ENCODE data around the gene CRX. TPM values are rescaled to one million over a fixed set of nuclear protein-coding genes. Genes with fewer than 3 reads are reported as not detected.
"Not testable (repeated sequence)": the region's sequence is repeated elsewhere in the genome, so short reads cannot be mapped to it uniquely, and the experiment has no call there.

CRX gene
- total and polyA plus RNA-seq, 2 donors (not counting 1 experiment from before 2014, with no cell fraction given) = not detected

DNA sequence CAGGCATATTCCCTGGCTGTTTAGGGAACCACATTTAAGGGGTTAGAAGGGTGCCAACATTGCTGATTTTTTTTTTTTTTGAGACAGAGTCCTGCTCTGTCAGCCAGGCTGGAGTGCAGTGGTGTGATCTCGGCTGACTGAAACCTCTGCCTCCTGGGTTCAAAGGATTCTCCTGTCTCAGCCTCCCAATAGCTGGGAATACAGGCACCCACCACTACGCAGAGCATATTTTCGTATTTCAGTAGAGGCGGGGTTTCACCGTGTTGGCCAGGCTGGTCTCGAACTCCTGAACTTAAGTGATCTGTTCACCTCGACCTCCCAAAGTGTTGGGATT is 7.8 kb upstream of the CRX start:
- Histone ChIP-seq H3K9me3 (ENCODE audit: control insufficient read depth, insufficient read depth, low read depth, low read length) (no peaks in the 10 kb centered on the region), H3K27ac (ENCODE audit: insufficient read depth, low read length) (no peak overlapping the region), H3K4me3 (replicated peaks in 1 of 4; ENCODE audit: control extremely low read depth in 1 of 4, insufficient read depth in 1 of 4, low read depth in 3 of 4, low read length in 4 of 4) (no peak overlapping the region), H2AFZ (ENCODE audit: low read length) (no peak overlapping the region), H3K4me1 (ENCODE audit: control insufficient read depth, extremely low read depth, insufficient read depth, low read length) (no peaks in the 10 kb centered on the region), H3K9ac (ENCODE audit: insufficient read depth, low read length) (no peak overlapping the region), H3K27me3 (ENCODE audit: control insufficient read depth, insufficient read depth, low read length) (no peaks in the 10 kb centered on the region), H3K79me2 (ENCODE audit: control insufficient read depth, insufficient read depth, low read length) (no peaks in the 10 kb centered on the region), H3K4me2 (ENCODE audit: extremely low read depth, insufficient read depth, low read length) (no peak overlapping the region), H4K20me1 (ENCODE audit: control insufficient read depth, extremely low read depth, insufficient read depth, low read length) (no peaks in the 10 kb centered on the region), H3K36me3 (ENCODE audit: control insufficient read depth, insufficient read depth, low read length) (no peaks in the 10 kb centered on the region)
- no peak for TF ChIP-seq EZH2 (IDR thresholded peaks at IDR 0.05; ENCODE audit: low read length, missing control alignments)
- TF ChIP-seq, protein P1, sequence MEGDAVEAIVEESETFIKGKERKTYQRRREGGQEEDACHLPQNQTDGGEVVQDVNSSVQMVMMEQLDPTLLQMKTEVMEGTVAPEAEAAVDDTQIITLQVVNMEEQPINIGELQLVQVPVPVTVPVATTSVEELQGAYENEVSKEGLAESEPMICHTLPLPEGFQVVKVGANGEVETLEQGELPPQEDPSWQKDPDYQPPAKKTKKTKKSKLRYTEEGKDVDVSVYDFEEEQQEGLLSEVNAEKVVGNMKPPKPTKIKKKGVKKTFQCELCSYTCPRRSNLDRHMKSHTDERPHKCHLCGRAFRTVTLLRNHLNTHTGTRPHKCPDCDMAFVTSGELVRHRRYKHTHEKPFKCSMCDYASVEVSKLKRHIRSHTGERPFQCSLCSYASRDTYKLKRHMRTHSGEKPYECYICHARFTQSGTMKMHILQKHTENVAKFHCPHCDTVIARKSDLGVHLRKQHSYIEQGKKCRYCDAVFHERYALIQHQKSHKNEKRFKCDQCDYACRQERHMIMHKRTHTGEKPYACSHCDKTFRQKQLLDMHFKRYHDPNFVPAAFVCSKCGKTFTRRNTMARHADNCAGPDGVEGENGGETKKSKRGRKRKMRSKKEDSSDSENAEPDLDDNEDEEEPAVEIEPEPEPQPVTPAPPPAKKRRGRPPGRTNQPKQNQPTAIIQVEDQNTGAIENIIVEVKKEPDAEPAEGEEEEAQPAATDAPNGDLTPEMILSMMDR (conservative IDR thresholded peaks at IDR 0.05 in 1 of 2, IDR thresholded peaks at IDR 0.05 in 1 of 2; ENCODE audit: low read depth in 1 of 2, low read length in 2 of 2) = no peak
- no peak for DNase-seq (ENCODE audit: low read depth in 2 of 2)

DNA sequence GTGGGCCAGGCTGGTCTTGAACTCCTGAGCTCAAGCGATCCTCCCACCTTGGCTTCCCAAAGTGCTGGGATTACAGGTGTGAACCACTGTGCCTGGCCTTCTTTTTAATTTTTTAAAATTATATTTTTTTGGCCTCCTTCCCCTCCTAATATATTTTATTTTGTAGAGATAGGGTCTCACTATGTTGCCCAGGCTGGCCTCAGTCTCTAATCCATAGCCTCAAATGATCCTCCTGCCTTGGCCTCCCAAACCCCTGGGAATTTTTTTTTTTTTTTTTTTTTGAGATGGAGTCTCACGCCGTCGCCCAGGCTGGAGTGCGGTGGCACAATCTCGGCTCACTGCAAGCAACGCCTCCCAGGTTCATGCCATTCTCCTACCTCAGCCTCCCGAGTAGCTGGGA is 5.5 kb upstream of the CRX start:
- not testable (repeated sequence) for H3K36me3 ChIP-seq (ENCODE audit: control insufficient read depth, insufficient read depth, low read length); H3K9ac ChIP-seq (ENCODE audit: insufficient read depth, low read length); H3K4me3 ChIP-seq (replicated peaks in 1 of 4; ENCODE audit: control extremely low read depth in 1 of 4, insufficient read depth in 1 of 4, low read depth in 3 of 4, low read length in 4 of 4); H3K4me2 ChIP-seq (ENCODE audit: extremely low read depth, insufficient read depth, low read length); DNase-seq (ENCODE audit: low read depth in 2 of 2); H4K20me1 ChIP-seq (ENCODE audit: control insufficient read depth, extremely low read depth, insufficient read depth, low read length); H3K9me3 ChIP-seq (ENCODE audit: control insufficient read depth, insufficient read depth, low read depth, low read length); H2AFZ ChIP-seq (ENCODE audit: low read length); H3K27ac ChIP-seq (ENCODE audit: insufficient read depth, low read length); H3K27me3 ChIP-seq (ENCODE audit: control insufficient read depth, insufficient read depth, low read length); H3K79me2 ChIP-seq (ENCODE audit: control insufficient read depth, insufficient read depth, low read length); H3K4me1 ChIP-seq (ENCODE audit: control insufficient read depth, extremely low read depth, insufficient read depth, low read length)

DNA sequence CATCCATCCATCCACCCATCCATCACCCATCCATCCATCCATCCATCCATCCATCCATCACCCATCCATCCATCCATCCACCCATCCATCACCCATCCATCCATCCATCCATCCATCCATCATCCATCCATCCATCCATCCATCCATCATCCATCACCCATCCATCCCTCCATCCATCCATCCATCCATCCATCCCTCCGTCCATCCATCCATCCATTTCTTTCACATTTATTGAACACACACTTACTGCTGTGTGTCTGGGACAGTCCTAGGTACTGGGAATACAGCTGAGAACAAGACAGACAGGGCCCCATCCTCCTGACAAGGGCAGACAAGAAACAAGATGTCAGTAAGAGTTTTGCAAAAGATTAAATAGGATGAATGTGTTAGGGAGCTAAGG is 3.5 kb upstream of the CRX start:
- H4K20me1 ChIP-seq (ENCODE audit: control insufficient read depth, extremely low read depth, insufficient read depth, low read length); H3K27ac ChIP-seq (ENCODE audit: insufficient read depth, low read length); DNase-seq (ENCODE audit: low read depth in 2 of 2); H2AFZ ChIP-seq (ENCODE audit: low read length); H3K9ac ChIP-seq (ENCODE audit: insufficient read depth, low read length); H3K79me2 ChIP-seq (ENCODE audit: control insufficient read depth, insufficient read depth, low read length); H3K4me1 ChIP-seq (ENCODE audit: control insufficient read depth, extremely low read depth, insufficient read depth, low read length); H3K4me2 ChIP-seq (ENCODE audit: extremely low read depth, insufficient read depth, low read length); H3K36me3 ChIP-seq (ENCODE audit: control insufficient read depth, insufficient read depth, low read length); H3K4me3 ChIP-seq (replicated peaks in 1 of 4; ENCODE audit: control extremely low read depth in 1 of 4, insufficient read depth in 1 of 4, low read depth in 3 of 4, low read length in 4 of 4); H3K9me3 ChIP-seq (ENCODE audit: control insufficient read depth, insufficient read depth, low read depth, low read length): not testable (repeated sequence)
- peaks cover 17% of the 10 kb centered on the region for H3K27me3 ChIP-seq (ENCODE audit: control insufficient read depth, insufficient read depth, low read length)

DNA sequence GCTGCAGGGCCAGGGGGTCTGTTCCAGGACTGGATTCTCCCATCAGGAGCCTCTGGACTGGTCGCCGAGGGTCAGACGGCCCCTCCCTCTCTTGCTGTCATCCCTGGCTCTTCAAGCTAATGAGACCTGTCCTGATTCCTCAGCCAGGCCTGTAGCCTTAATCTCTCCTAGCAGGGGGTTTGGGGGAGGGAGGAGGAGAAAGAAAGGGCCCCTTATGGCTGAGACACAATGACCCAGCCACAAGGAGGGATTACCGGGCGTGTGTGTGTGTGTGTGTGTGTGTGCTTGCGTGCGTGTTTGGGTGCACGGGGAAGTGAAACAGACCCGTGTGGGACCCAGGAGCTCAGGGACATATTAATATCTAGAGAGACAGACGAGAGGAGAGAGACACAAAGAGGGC is 1.9 kb upstream of the CRX start:
- Histone ChIP-seq H3K9ac (ENCODE audit: insufficient read depth, low read length) (no peak overlapping the region), H3K27ac (ENCODE audit: insufficient read depth, low read length) (no peak overlapping the region), H3K4me3 (replicated peaks in 1 of 4; ENCODE audit: control extremely low read depth in 1 of 4, insufficient read depth in 1 of 4, low read depth in 3 of 4, low read length in 4 of 4) (no peak overlapping the region), H3K4me2 (ENCODE audit: extremely low read depth, insufficient read depth, low read length) (no peak overlapping the region), H3K79me2 (ENCODE audit: control insufficient read depth, insufficient read depth, low read length) (no peaks in the 10 kb centered on the region), H4K20me1 (ENCODE audit: control insufficient read depth, extremely low read depth, insufficient read depth, low read length) (no peaks in the 10 kb centered on the region), H3K36me3 (ENCODE audit: control insufficient read depth, insufficient read depth, low read length) (no peaks in the 10 kb centered on the region), H3K9me3 (ENCODE audit: control insufficient read depth, insufficient read depth, low read depth, low read length) (no peaks in the 10 kb centered on the region), H3K4me1 (ENCODE audit: control insufficient read depth, extremely low read depth, insufficient read depth, low read length) (no peaks in the 10 kb centered on the region), H2AFZ (ENCODE audit: low read length) (no peak overlapping the region), H3K27me3 (ENCODE audit: control insufficient read depth, insufficient read depth, low read length) (peaks cover 19% of the 10 kb centered on the region)
- DNase-seq (ENCODE audit: low read depth in 2 of 2) = no peak
- no peak for TF ChIP-seq EZH2 (IDR thresholded peaks at IDR 0.05; ENCODE audit: low read length, missing control alignments)
- TF ChIP-seq, protein P1 (conservative IDR thresholded peaks at IDR 0.05 in 1 of 2, IDR thresholded peaks at IDR 0.05 in 1 of 2; ENCODE audit: low read depth in 1 of 2, low read length in 2 of 2) = no peak
